DMS53 treated with DMSO at 0.1 percent for 48 hours (cell line): ENCODE data around the gene CNIH4.
"Not testable (repeated sequence)": the region's sequence is repeated elsewhere in the genome, so short reads cannot be mapped to it uniquely, and the experiment has no call there.

Experiments used
- DNase-seq: peaks from one replicate; lab custom pipeline; 2025; ENCODE audit not compliant: unreplicated experiment; lab: John Stamatoyannopoulos, UW

Gene CNIH4

GRCh38 chr1:224348137-224348536, 8.5 kb upstream of the CNIH4 start:
- no peak for DNase-seq

- not testable (repeated sequence) for DNase-seq
Observed at GRCh38 chr1:224349716-224350115, 7.0 kb upstream of the CNIH4 start.

DNA sequence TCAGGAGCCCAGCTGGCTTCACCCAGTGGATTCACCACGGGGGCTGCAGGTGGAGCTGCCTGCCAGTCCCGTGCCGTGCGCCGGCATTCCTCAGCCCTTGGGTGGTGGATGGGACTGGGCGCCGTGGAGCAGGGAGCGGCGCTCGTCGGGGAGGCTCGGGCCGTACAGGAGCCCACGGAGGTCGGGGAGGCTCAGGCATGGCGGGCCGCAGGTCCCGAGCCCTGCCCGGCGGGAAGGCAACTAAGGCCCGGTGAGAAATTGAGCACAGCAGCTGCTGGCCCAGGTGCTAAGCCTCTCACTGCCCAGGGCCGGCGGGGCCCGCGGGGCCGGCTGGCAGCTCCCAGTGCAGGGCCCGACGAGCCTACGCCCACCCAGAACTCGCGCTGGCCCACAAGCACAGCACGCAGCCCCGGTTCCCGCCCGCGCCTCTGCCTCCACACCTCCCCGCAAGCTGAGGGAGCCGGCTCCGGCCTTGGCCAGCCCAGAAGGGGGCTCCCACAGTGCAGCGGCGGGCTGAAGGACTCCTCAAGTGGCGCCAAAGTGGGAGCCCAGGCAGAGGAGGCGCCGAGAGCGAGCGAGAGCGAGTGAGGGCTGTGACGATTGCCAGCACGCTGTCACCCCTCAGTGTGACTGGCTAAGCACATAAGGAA, 4.1 kb upstream of the CNIH4 start:
- not testable (repeated sequence) for DNase-seq

DNA sequence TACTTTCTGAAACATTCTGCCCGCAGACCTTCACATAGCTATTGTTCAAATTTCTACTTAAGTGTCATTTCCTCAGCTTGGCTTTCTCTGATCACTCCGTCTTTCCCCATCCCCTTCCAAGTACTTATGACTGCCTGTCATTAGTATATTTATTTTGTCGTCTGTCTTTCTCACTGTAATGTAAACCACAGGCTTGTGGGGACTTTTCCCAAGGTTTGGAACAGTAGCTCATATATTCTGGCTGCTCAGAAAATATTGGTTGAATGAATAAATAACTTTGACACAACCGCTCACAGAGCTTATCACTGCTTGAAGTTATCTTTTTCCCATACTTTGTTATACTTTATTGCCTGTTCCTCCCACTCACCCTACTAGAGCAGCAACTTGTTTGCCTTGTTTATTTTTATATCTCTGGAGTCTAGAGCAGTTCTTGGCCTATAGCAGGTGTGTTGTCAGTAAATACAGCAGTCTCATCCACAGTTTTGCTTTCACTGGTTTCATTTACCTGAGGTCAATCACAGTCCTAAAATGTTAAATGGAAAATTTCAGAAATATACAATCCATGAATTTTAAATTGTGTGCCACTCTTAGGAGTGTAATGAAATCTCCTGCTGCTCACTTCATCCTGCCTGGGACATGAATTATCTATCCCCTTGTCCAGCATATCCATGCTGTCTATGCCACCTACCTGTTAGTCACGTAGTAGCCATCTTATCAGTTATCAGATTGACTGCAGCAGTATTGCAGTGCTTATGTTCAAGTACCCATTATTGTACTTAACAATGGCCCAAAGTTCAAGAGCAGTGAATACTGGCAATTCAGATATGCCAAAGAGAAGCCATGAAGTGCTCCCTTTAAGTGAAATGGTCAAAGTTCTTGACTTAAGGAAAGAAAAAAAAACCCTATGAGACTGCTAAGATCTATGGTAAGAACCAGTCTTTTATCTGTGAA, 2.4 kb upstream of the CNIH4 start:
- no peak for DNase-seq

GRCh38 chr1:224357626-224358124, 996 bp downstream of the CNIH4 start:
- no peak for DNase-seq

DNA sequence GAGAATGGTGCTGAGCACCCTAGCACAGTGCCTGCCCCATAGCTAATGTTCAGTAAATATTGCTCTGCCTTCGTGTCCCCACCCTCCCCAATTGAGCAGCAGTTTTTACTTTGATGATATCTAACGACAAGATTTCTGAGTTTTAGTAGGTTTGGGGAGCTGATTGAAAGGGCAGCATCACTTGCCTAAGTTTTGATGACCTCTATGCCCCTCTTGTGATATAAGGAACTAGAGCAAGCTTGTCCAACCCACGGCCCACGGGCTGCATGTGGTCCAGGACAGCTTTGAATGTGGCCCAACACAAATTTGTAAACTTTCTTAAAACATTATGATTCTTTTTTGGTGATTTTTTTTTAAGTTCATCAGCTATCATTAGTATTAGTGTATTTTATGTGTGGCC, 1.6 kb downstream of the CNIH4 start:
- DNase-seq: no peak

DNA sequence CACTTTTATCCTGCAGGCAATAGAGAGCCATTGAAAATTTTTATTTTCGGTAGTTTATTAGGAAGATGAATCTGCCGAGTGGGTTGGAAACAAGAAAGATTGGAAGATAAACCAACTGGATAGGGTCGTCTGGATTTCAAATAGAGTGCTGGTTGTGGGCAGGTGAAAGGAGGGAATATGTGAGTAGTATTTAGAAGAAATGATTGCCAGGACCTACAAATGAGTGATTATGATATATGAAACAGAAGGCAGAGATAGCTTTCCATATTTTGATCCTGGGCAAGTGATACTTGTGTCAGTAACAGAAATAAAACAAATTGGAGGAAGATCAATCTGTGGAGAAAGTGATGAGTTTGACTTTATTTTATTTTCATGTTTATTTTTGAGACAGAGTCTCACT, 2.5 kb downstream of the CNIH4 start:
- DNase-seq: no peak

DNA sequence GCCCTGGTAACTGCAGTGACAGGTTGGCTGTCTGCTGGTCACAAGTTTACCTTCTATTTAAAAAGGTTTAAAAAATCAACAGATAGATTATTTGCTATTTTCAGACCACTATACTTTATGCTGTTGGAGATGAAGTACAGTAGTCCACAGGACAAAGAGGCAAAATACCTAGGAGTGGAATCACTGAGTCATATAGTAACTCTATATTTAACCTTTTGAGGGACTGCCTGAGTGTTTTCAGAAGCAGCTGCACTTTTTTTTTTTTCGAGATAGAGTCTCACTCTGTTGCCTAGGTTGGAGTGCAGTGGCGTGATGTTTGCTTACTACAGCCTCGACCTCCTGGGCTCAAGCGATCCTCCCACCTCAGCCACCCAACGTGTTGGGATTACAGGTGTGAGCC, 11.7 kb downstream of the CNIH4 start:
- DNase-seq: no peak

DNA sequence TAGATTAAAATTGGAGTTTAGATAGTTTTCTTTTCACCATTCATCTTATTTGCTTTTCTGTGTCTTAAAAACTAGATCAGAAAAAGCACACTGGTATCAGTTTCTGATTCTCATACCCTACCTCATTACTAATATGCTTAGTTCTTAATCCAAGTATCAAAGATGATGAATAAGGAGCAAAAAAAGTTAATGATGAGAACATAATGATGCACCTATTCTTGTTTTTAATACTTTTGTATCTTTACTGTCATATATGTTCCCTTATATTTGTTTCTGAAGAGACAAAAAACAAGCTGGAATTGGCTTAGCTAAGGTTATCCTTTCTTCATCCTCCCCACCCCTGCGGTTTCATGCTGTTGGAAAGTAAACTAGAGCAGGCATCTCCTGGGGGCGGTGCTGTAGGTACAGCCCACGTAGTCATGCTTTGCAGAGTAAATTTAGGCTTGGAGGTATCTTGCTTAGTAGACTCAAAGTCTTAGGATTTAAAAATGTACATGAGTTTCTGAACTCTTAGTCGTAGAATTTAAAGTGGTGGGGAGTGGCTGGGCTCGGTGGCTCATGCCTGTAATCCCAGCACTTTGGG, 16.4 kb downstream of the CNIH4 start:
- no peak for DNase-seq

- DNase-seq: no peak
Observed at GRCh38 chr1:224375059-224375458, 18.4 kb downstream of the CNIH4 start.

DNA sequence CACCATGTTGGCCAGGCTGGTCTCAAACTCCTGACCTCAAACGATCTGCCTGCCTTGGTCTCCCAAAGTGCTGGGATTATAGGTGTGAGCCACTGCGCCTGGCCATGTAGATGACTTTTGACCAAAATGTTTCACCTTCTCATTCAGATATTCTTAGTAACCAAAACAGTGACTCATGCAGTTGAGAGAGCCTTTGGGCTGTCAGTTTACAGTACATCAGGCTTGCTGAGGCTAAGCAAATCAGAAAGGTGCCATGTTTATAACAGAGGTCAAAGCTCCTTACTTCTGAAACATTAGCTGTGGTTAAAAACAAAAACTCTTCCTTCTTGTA, 21.0 kb downstream of the CNIH4 start:
- DNase-seq: peak; percentile 9

GRCh38 chr1:224378855-224379631, 22.4 kb downstream of the CNIH4 start:
- no peak for DNase-seq

DNA sequence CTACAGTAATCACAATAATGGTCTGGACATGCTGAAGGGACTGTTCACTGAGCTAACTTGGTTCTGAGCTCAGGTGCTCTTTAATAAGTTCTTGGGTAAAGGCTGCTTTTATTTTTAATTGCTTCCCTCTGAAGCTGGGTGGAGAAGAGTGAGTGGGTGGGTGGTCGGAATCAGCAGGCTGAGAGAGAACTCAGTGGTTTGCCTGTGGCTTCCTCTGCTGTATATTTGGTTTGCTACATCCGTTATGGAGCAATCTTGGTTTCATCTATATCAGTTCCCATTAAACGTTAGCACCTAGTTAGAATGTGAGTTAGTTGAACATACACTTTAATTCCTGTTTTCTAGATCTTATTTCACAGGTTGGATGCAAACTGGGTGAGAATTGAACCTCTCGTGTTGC, 23.3 kb downstream of the CNIH4 start:
- no peak for DNase-seq

- DNase-seq: no peak
Observed at GRCh38 chr1:224381880-224382548, 25.3 kb downstream of the CNIH4 start.

DNA sequence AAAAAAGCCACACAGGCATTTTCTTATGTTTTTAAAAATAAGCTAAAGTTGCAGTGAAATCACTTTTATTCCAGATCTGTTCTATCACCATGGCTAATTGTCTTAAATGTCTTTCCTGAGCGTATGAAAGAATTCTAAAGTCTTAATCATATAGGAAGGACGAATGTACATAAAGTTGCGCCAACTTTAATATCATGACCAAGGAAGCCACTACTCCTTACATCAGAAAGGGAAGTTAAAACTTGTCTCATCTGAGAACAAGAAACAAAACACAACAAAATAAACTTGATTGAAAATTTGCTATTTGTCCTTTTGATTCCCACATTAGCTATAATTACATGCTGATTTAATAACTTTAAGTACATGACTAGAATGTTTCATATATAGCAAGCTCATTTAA, 26.5 kb downstream of the CNIH4 start:
- no peak for DNase-seq

- DNase-seq: no peak
Observed at GRCh38 chr1:224387302-224387912, 30.7 kb downstream of the CNIH4 start.

- no peak for DNase-seq
Observed at GRCh38 chr1:224387943-224388342, 31.3 kb downstream of the CNIH4 start.

DNA sequence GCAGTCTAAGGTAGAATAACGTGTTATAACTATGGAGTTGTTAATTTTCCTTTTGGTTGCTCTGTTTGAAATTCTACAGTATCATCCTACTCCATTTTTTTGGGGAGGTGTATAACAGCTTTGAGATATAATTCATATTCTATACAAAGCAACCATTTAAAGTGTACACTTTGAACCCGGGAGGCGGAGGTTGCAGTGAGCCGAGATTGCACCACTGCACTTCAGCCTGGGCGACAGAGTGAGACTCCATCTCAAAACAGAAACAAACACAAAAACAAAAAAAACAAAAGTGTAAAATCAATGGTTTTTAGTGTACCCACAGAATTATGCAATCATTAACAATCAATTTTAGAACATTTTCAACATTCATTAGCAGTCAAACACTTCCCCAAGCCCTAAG, 33.8 kb downstream of the CNIH4 start:
- no peak for DNase-seq

GRCh38 chr1:224392411-224393249, 36.0 kb downstream of the CNIH4 start:
- DNase-seq: no peak
